HepG2 (cell line): ENCODE results near the gene SYTL3. TPM values are rescaled to one million over a fixed set of nuclear protein-coding genes. Genes with fewer than 3 reads are reported as not detected.

Experiments
- ATAC-seq: fragments of 200-7000 bp; cut with Tn5 transposase; 3 replicates; pipeline ENCODE4 v1.9.1; 2020; ENCODE audit warnings: mild to moderate bottlenecking, moderate library complexity
- BruUV-seq: library from RNA; stranded (reverse); fragments of 400-500 nt; replicated peaks from 2 replicates; lab custom pipeline; 2021; lab: Mats Ljungman, UMichigan
- CTCF ChIA-PET: fragments of 300-600 bp; formaldehyde crosslinking; extraction: SDS; loops from one replicate; lab custom pipeline; 2021; ENCODE audit warnings: low total read pairs, inconsistent platforms, low intra/inter-chr PET ratio; lab: Yijun Ruan, JAX
- POLR2A ChIA-PET: fragments of 350-600 bp; sonication (Branson Sonifier 250); formaldehyde crosslinking; loops from one replicate; lab custom pipeline; 2020; ENCODE audit warnings: antibody characterized with exemption, inconsistent platforms; lab: Yijun Ruan, JAX
- DNase-seq: peaks from one replicate; pipeline ENCODE4 v3.0.0-alpha.2; 2015; ENCODE audit warnings: low spot score
- FAIRE-seq: peaks from 3 replicates; lab custom pipeline; 2011; peaks lifted over from hg19 to GRCh38; lab: Jason Lieb, UNC
- H2AFZ ChIP-seq: one replicate; pipeline ENCODE4 v1.6.1; 2011; ENCODE audit warnings: low read length, inconsistent platforms
- H3K27ac ChIP-seq: fragments of 300-600 bp; 3 replicates; pipeline ENCODE4 v1.8.0; 2011; ENCODE audit warnings: mixed run types, mild to moderate bottlenecking, mixed read lengths, low read length, inconsistent platforms; ENCODE audit not compliant: insufficient read depth; ENCODE audit errors: extremely low read length
- H3K27me3 ChIP-seq, 2 experiments: fragments of 200-600 bp in 1 of 2; 2 replicates in 1 of 2; 3 replicates in 1 of 2; pipeline versions ENCODE4 v1.6.0 to v1.8.0; 2011; ENCODE audit warnings: low read length in 2 of 2, mild to moderate bottlenecking in 2 of 2, moderate library complexity in 2 of 2, inconsistent platforms in 1 of 2; ENCODE audit not compliant: insufficient read depth in 2 of 2, control insufficient read depth in 1 of 2
- H3K36me3 ChIP-seq, 2 experiments: fragments of 200-600 bp in 1 of 2; replicated peaks in 1 of 2; 2 replicates in 1 of 2; 3 replicates in 1 of 2; pipeline versions ENCODE4 v1.5.1 to v1.8.0; 2011; ENCODE audit warnings: low read length in 2 of 2, inconsistent platforms in 1 of 2; ENCODE audit not compliant: insufficient read depth in 2 of 2, control insufficient read depth in 1 of 2
- H3K4me1 ChIP-seq: 2 replicates; pipeline ENCODE4 v1.5.1; 2012; ENCODE audit warnings: low read length, inconsistent platforms; ENCODE audit not compliant: insufficient read depth
- H3K4me2 ChIP-seq: 2 replicates; pipeline ENCODE4 v1.6.0; 2011; ENCODE audit warnings: low read depth, low read length, inconsistent platforms
- H3K4me3 ChIP-seq, 3 experiments: fragments of 200-600 bp in 1 of 3; sonication (generic), shearing (Covaris generic) in 1 of 3; replicated peaks in 1 of 3; 2 replicates each; pipeline ENCODE4 v1.5.1; 2011 to 2016; ENCODE audit warnings: low read length in 3 of 3, inconsistent platforms in 2 of 3, low read depth in 2 of 3, mild to moderate bottlenecking in 2 of 3, control low read depth in 1 of 3, mixed read lengths in 1 of 3; ENCODE audit not compliant: insufficient read depth in 1 of 3
- H3K79me2 ChIP-seq: one replicate; pipeline ENCODE4 v1.6.1; 2011; ENCODE audit warnings: low read length, inconsistent platforms; ENCODE audit not compliant: insufficient read depth
- H3K9ac ChIP-seq: 2 replicates; pipeline ENCODE4 v1.6.0; 2011; ENCODE audit warnings: mild to moderate bottlenecking, low read depth, low read length, inconsistent platforms; ENCODE audit not compliant: insufficient read depth
- H3K9me3 ChIP-seq: 2 replicates; pipeline ENCODE4 v1.5.1; 2012; ENCODE audit warnings: mild to moderate bottlenecking, low read length
- H4K20me1 ChIP-seq: 2 replicates; pipeline ENCODE4 v1.6.0; 2011; ENCODE audit warnings: inconsistent platforms, mild to moderate bottlenecking, low read length, moderate library complexity; ENCODE audit not compliant: insufficient read depth
- FOXM1 ChIP-seq: sonication (generic); formaldehyde crosslinking; IDR thresholded peaks from 2 replicates; pipeline ENCODE4 v1.5.0; 2020; ENCODE audit warnings: missing genetic modification reagents
- RBM22 ChIP-seq: fragments of 200-400 bp; formaldehyde crosslinking; optimal IDR thresholded peaks from 2 replicates; pipeline ENCODE3; 2017; ENCODE audit warnings: mild to moderate bottlenecking, low read length, moderate library complexity
- TEAD3 ChIP-seq: optimal IDR thresholded peaks from 2 replicates; pipeline ENCODE3; 2016; ENCODE audit warnings: borderline replicate concordance
- WGBS: methylation state at CpG from one replicate; pipeline ENCODE4 v1.1.6; 2017; ENCODE audit warnings: low lambda C conversion rate; 5-methylcytosine and 5-hydroxymethylcytosine counted together
- in situ Hi-C: cut with HindIII; loops from 2 replicates; pipeline ENCODE4 v1.10.0; 2017; ENCODE audit warnings: low pct_unique_long_range_greater_than_20kb; ENCODE audit not compliant: extremely low pct_ligation_motif_present
- intact Hi-C: fragments of 100-400 bp; cut with micrococcal nuclease; formaldehyde crosslinking; loops from one replicate; pipeline ENCODE4 v1.10.0; 2022; ENCODE audit not compliant: unreplicated experiment
- polyA plus RNA-seq, 8 experiments: library from polyadenylated mRNA; depleted of rRNA in 3 of 8; stranded (reverse) in 7 of 8; unstranded in 1 of 8; fragments of >200 nt; fragmentation: Illumina TruSeq in 4 of 8; extraction: Trizol in 4 of 8; gene quantifications; 2 replicates each; pipeline versions ENCODE4 v1.2.1 to v1.2.3, GENCODE V29; 2011 to 2016; ENCODE audit warnings: low read depth in 4 of 8, missing spikeins in 1 of 8, mixed read lengths in 1 of 8; ENCODE audit not compliant: insufficient read depth in 1 of 8
- total RNA-seq, 5 experiments: library from RNA; depleted of rRNA; stranded (reverse); fragments of >200 nt; fragmentation: Illumina TruSeq; extraction: Trizol; gene quantifications; 2 replicates each; pipeline ENCODE4 v1.2.3, GENCODE V29; 2016; ENCODE audit warnings: low read depth in 1 of 5
- TF ChIP-seq, protein P1 (sequence below): sonication (generic); formaldehyde crosslinking; IDR thresholded peaks from 2 replicates; pipeline ENCODE4 v1.4.0; 2020; ENCODE audit warnings: missing genetic modification reagents, mild to moderate bottlenecking, borderline replicate concordance
- TF ChIP-seq, protein P2 (sequence below): sonication (generic); formaldehyde crosslinking; IDR thresholded peaks from 2 replicates; pipeline ENCODE4 v1.4.0; 2020; ENCODE audit warnings: missing genetic modification reagents
- TF ChIP-seq, protein P3 (sequence below): sonication (generic); formaldehyde crosslinking; IDR thresholded peaks from 2 replicates; pipeline ENCODE4 v1.5.0; 2020; ENCODE audit warnings: mild to moderate bottlenecking, missing genetic modification reagents, moderate library complexity

Gene SYTL3
- total and polyA plus RNA-seq, 2 of the 13 experiments (the other 11 are each of a cell fraction or from before 2014, with no cell fraction given), result 0.11 to 0.28 TPM

DNA sequence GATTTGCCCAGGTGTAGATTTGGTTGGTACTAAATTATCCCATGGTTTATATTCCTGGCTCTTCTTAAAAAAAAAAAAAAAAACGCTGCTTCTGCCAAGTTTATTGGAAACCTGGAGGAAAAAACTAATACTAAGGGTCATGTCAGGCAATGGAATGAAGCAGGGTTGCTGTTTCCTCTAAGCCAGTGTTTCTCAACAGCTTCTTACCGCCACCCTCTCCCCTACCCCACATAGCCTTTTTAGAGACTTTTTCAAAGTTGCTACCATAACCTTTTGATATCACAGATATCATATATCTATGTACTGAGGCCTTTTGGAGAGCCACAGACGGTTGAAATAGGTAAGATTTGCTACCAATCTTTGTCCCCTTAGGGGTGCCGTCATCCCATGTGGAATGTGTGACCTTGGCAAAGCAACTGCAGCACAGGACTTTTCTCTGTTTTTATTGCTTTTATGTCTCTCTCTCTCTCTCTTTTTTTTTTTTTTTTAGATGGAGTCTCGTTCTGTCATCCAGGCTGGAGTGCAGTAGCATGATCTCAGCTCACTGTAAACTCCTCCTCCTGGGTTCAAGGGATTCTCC is 35.0 kb downstream of the SYTL3 start:
- H3K79me2 ChIP-seq, result no peaks in the 10 kb centered on the region
- no peaks in the 10 kb centered on the region for H3K9me3 ChIP-seq
- ATAC-seq (peak; percentile 66), FAIRE-seq (no peak), DNase-seq (peak; percentile 33)
- no peak overlapping the region for H3K4me2 ChIP-seq
- H4K20me1 ChIP-seq, result no peaks in the 10 kb centered on the region
- no peak overlapping the region for H3K4me3 ChIP-seq
- no peak overlapping the region for H2AFZ ChIP-seq
- BruUV-seq, result no TSS peak
- WGBS, result 8% methylated on average over 5 of the region's 5 CpGs
- intact Hi-C loops, result no loop called here
- ChIA-PET POLR2A (no interaction called here), CTCF (no interaction called here)
- TF ChIP-seq RBM22 (no peak), TEAD3 (CRISPR knock-in tag) (peak; percentile 38), FOXM1 (no peak)
- TF ChIP-seq, protein P1, sequence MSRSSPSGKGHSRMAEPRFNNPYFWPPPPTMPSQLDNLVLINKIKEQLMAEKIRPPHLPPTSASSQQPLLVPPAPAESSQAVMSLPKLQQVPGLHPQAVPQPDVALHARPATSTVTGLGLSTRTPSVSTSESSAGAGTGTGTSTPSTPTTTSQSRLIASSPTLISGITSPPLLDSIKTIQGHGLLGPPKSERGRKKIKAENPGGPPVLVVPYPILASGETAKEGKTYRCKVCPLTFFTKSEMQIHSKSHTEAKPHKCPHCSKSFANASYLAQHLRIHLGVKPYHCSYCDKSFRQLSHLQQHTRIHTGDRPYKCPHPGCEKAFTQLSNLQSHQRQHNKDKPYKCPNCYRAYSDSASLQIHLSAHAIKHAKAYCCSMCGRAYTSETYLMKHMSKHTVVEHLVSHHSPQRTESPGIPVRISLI (CRISPR knock-in tag), result peak; percentile 59; the same call in 1 of the 2 replicates
- TF ChIP-seq, protein P2, sequence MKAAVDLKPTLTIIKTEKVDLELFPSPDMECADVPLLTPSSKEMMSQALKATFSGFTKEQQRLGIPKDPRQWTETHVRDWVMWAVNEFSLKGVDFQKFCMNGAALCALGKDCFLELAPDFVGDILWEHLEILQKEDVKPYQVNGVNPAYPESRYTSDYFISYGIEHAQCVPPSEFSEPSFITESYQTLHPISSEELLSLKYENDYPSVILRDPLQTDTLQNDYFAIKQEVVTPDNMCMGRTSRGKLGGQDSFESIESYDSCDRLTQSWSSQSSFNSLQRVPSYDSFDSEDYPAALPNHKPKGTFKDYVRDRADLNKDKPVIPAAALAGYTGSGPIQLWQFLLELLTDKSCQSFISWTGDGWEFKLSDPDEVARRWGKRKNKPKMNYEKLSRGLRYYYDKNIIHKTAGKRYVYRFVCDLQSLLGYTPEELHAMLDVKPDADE (CRISPR knock-in tag), result no peak
- TF ChIP-seq, protein P3, sequence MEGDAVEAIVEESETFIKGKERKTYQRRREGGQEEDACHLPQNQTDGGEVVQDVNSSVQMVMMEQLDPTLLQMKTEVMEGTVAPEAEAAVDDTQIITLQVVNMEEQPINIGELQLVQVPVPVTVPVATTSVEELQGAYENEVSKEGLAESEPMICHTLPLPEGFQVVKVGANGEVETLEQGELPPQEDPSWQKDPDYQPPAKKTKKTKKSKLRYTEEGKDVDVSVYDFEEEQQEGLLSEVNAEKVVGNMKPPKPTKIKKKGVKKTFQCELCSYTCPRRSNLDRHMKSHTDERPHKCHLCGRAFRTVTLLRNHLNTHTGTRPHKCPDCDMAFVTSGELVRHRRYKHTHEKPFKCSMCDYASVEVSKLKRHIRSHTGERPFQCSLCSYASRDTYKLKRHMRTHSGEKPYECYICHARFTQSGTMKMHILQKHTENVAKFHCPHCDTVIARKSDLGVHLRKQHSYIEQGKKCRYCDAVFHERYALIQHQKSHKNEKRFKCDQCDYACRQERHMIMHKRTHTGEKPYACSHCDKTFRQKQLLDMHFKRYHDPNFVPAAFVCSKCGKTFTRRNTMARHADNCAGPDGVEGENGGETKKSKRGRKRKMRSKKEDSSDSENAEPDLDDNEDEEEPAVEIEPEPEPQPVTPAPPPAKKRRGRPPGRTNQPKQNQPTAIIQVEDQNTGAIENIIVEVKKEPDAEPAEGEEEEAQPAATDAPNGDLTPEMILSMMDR (CRISPR knock-in tag), result no peak
- no peak overlapping the region for H3K27ac ChIP-seq
- no peaks in the 10 kb centered on the region for H3K36me3 ChIP-seq
- in situ Hi-C loops, result no loop called here
- no peak overlapping the region for H3K9ac ChIP-seq
- H3K27me3 ChIP-seq, result peaks cover 1 to 29% of the 10 kb centered on the region in 2 experiments; a peak in 3 of 5 replicates
- H3K4me1 ChIP-seq, result 0 out of 2 replicates have a peak, but pooled peaks cover 6% of the 10 kb centered on the region
